Measurements from ENCODE around the gene AKAP1. TPM values are rescaled to one million over a fixed set of nuclear protein-coding genes. Genes with fewer than 3 reads are reported as not detected.

The AKAP1 gene
- total and polyA plus RNA-seq, 2 donors (not counting 1 experiment from before 2014, with no cell fraction given) = 20.1 to 26.6 TPM

- H3K4me3 ChIP-seq (ENCODE audit: control extremely low read depth in 1 of 5, extremely low read depth in 1 of 5, insufficient read depth in 1 of 5, low read depth in 2 of 5, low read length in 4 of 5) = no peak overlapping the region
- H2AFZ ChIP-seq (ENCODE audit: insufficient read depth, low read depth, low read length, poor library complexity, severe bottlenecking) = no peak overlapping the region
- no peak overlapping the region for H3K27ac Mint-ChIP-seq
- TF ChIP-seq CTCF (IDR thresholded peaks at IDR 0.05) (no peak), EZH2 (IDR thresholded peaks at IDR 0.05; ENCODE audit: borderline replicate concordance, insufficient read depth, low read depth, low read length, poor library complexity, severe bottlenecking) (no peak)
- H3K79me2 ChIP-seq (ENCODE audit: control insufficient read depth, insufficient read depth, low read length) = no peaks in the 10 kb centered on the region
- H3K9me3 Mint-ChIP-seq (ENCODE audit: insufficient read depth) = no peaks in the 10 kb centered on the region
- H3K36me3 ChIP-seq (replicated peaks in 1 of 2; ENCODE audit: control extremely low read depth in 1 of 2, control insufficient read depth in 1 of 2, extremely low read depth in 1 of 2, insufficient read depth in 2 of 2, low read length in 1 of 2) = no peaks in the 10 kb centered on the region
- no peak overlapping the region for H3K9ac ChIP-seq (ENCODE audit: low read length)
- H3K27me3 ChIP-seq (replicated peaks in 1 of 4; ENCODE audit: control extremely low read depth in 1 of 4, control insufficient read depth in 3 of 4, insufficient read depth in 4 of 4, low read length in 3 of 4) = no peaks in the 10 kb centered on the region
- ChIA-PET CTCF (interaction anchor here (1.4 kb wide), 1 partner anchor 62 kb away, joined by 4 read pairs; no protein-coding TSS in a partner anchor), POLR2A (no interaction called here)
- H3K4me3 Mint-ChIP-seq = no peak overlapping the region
- H3K9me3 ChIP-seq (ENCODE audit: control extremely low read depth in 1 of 3, control insufficient read depth in 2 of 3, insufficient read depth in 1 of 3, low read length in 2 of 3) = no peaks in the 10 kb centered on the region
- H3K4me2 ChIP-seq (replicated peaks; ENCODE audit: low read depth, low read length, poor library complexity, severe bottlenecking) = no peak overlapping the region
- no peaks in the 10 kb centered on the region for H4K20me1 ChIP-seq (ENCODE audit: control insufficient read depth, insufficient read depth, low read length, poor library complexity, severe bottlenecking)
- H3K27me3 Mint-ChIP-seq = peaks cover 2% of the 10 kb centered on the region
- no peak overlapping the region for H3K27ac ChIP-seq (ENCODE audit: low read length in 2 of 2)
- intact Hi-C loops (cut with micrococcal nuclease) = no loop called here
- 93% methylated on average over 3 of the region's 5 CpGs for WGBS (ENCODE audit: insufficient coverage)
- DNase-seq = no peak
- no peaks in the 10 kb centered on the region for H3K4me1 ChIP-seq (ENCODE audit: control insufficient read depth in 2 of 2, insufficient read depth in 2 of 2, low read length in 2 of 2)
- peaks cover 2% of the 10 kb centered on the region for H3K4me1 Mint-ChIP-seq
- ATAC-seq (ENCODE audit: low read depth) = no peak
Measured at GRCh38 chr17:57071991-57072944, 12.8 kb upstream of the AKAP1 start.

GRCh38 chr17:57073626-57074025 lies 11.4 kb upstream of the AKAP1 start:
- ATAC-seq (ENCODE audit: low read depth) (no peak), DNase-seq (no peak)
- Mint-ChIP-seq H3K4me1 (peaks cover 2% of the 10 kb centered on the region), H3K27ac (no peak overlapping the region), H3K4me3 (no peak overlapping the region), H3K9me3 (ENCODE audit: insufficient read depth) (no peaks in the 10 kb centered on the region), H3K27me3 (peaks cover 2% of the 10 kb centered on the region)
- Histone ChIP-seq H3K9me3 (ENCODE audit: control extremely low read depth in 1 of 3, control insufficient read depth in 2 of 3, insufficient read depth in 1 of 3, low read length in 2 of 3) (no peaks in the 10 kb centered on the region), H4K20me1 (ENCODE audit: control insufficient read depth, insufficient read depth, low read length, poor library complexity, severe bottlenecking) (no peaks in the 10 kb centered on the region), H3K4me3 (ENCODE audit: control extremely low read depth in 1 of 5, extremely low read depth in 1 of 5, insufficient read depth in 1 of 5, low read depth in 2 of 5, low read length in 4 of 5) (no peak overlapping the region), H3K79me2 (ENCODE audit: control insufficient read depth, insufficient read depth, low read length) (no peaks in the 10 kb centered on the region), H2AFZ (ENCODE audit: insufficient read depth, low read depth, low read length, poor library complexity, severe bottlenecking) (no peak overlapping the region), H3K9ac (ENCODE audit: low read length) (no peak overlapping the region), H3K4me2 (replicated peaks; ENCODE audit: low read depth, low read length, poor library complexity, severe bottlenecking) (no peak overlapping the region), H3K36me3 (replicated peaks in 1 of 2; ENCODE audit: control extremely low read depth in 1 of 2, control insufficient read depth in 1 of 2, extremely low read depth in 1 of 2, insufficient read depth in 2 of 2, low read length in 1 of 2) (no peaks in the 10 kb centered on the region), H3K4me1 (ENCODE audit: control insufficient read depth in 2 of 2, insufficient read depth in 2 of 2, low read length in 2 of 2) (no peaks in the 10 kb centered on the region), H3K27ac (ENCODE audit: low read length in 2 of 2) (no peak overlapping the region), H3K27me3 (replicated peaks in 1 of 4; ENCODE audit: control extremely low read depth in 1 of 4, control insufficient read depth in 3 of 4, insufficient read depth in 4 of 4, low read length in 3 of 4) (no peaks in the 10 kb centered on the region)
- WGBS (ENCODE audit: insufficient coverage) = no CpG with 5 or more reads among the region's 2 CpGs
- ChIA-PET CTCF (no interaction called here), POLR2A (no interaction called here)
- intact Hi-C loops (cut with micrococcal nuclease) = no loop called here
- TF ChIP-seq CTCF (IDR thresholded peaks at IDR 0.05) (no peak), EZH2 (IDR thresholded peaks at IDR 0.05; ENCODE audit: borderline replicate concordance, insufficient read depth, low read depth, low read length, poor library complexity, severe bottlenecking) (no peak)

Data from B cell (primary cell).